Measurements from ENCODE around the gene GLT8D2.

GLT8D2 gene

GRCh38 chr12:104064031-104064841, 14.2 kb upstream of the GLT8D2 start, which contains the start of gene HCFC2:
HCFC2 (plus strand) TSS chr12:104064531; CDS start chr12:104064561, 30 bp downstream.
- Histone ChIP-seq H3F3A (ENCODE audit: insufficient read depth) (0 out of 2 replicates have a peak, but pooled peaks cover 4% of the 10 kb centered on the region), H3K36me3 (ENCODE audit: low read length) (no peaks in the 10 kb centered on the region; the same call in 1 of the 2 replicates), H3K9me2 (replicated peaks; ENCODE audit: insufficient read depth, low read length) (no peaks in the 10 kb centered on the region), H2AFZ (ENCODE audit: low read depth, low read length, severe bottlenecking) (peak within 1 kb of the TSS; percentile 97), H3K79me2 (ENCODE audit: insufficient read depth, low read length) (0 out of 2 replicates have a peak, but pooled peaks cover 10% of the 10 kb centered on the region), H3K4me3 (ENCODE audit: insufficient read depth, low read length, poor library complexity, severe bottlenecking) (peak within 1 kb of the TSS; percentile 90), H4K20me1 (ENCODE audit: low read depth, low read length) (no peaks in the 10 kb centered on the region), H3K27me3 (ENCODE audit: low read length) (no peaks in the 10 kb centered on the region), H3K9me3 (ENCODE audit: insufficient read depth, low read length) (no peaks in the 10 kb centered on the region), H3K27ac (ENCODE audit: low read depth, low read length) (peak within 1 kb of the TSS; percentile 41; the same call in 1 of the 2 replicates), H3K9ac (ENCODE audit: low read length) (peak within 1 kb of the TSS; percentile 78), H3K4me2 (ENCODE audit: low read depth, low read length, poor library complexity, severe bottlenecking) (peak within 1 kb of the TSS; percentile 83)
- no peak for TF ChIP-seq EZH2phosphoT487 (conservative IDR thresholded peaks at IDR 0.05; ENCODE audit: low read length)
- TF ChIP-seq, protein P1, sequence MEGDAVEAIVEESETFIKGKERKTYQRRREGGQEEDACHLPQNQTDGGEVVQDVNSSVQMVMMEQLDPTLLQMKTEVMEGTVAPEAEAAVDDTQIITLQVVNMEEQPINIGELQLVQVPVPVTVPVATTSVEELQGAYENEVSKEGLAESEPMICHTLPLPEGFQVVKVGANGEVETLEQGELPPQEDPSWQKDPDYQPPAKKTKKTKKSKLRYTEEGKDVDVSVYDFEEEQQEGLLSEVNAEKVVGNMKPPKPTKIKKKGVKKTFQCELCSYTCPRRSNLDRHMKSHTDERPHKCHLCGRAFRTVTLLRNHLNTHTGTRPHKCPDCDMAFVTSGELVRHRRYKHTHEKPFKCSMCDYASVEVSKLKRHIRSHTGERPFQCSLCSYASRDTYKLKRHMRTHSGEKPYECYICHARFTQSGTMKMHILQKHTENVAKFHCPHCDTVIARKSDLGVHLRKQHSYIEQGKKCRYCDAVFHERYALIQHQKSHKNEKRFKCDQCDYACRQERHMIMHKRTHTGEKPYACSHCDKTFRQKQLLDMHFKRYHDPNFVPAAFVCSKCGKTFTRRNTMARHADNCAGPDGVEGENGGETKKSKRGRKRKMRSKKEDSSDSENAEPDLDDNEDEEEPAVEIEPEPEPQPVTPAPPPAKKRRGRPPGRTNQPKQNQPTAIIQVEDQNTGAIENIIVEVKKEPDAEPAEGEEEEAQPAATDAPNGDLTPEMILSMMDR (IDR thresholded peaks at IDR 0.05; ENCODE audit: insufficient read depth, low read length, poor library complexity, severe bottlenecking), result no peak

DNA sequence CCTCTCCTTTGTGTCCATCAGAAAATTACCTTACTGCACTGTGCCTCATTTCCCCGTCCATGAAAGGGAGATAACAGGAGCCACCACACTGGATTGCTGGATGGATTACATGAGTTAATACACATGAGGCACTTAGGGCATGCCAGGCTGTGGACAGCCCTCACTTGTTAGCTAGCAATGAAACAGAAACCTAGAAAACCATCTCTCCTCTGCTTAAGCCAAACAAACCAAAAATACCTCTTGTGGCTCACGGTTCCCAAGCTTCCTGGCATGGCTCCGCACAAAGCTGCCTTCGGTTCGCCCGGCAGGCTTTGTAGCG, 13.7 kb upstream of the GLT8D2 start:
- TF ChIP-seq EZH2phosphoT487 (conservative IDR thresholded peaks at IDR 0.05; ENCODE audit: low read length), result no peak
- TF ChIP-seq, protein P1 (IDR thresholded peaks at IDR 0.05; ENCODE audit: insufficient read depth, low read length, poor library complexity, severe bottlenecking), result no peak
- peak overlapping the region; percentile 78 for H3K9ac ChIP-seq (ENCODE audit: low read length)
- no peaks in the 10 kb centered on the region for H3K9me2 ChIP-seq (replicated peaks; ENCODE audit: insufficient read depth, low read length)
- peak overlapping the region; percentile 90 for H3K4me3 ChIP-seq (ENCODE audit: insufficient read depth, low read length, poor library complexity, severe bottlenecking)
- no peaks in the 10 kb centered on the region for H4K20me1 ChIP-seq (ENCODE audit: low read depth, low read length)
- H3K27me3 ChIP-seq (ENCODE audit: low read length), result no peaks in the 10 kb centered on the region
- H3K79me2 ChIP-seq (ENCODE audit: insufficient read depth, low read length), result 0 out of 2 replicates have a peak, but pooled peaks cover 10% of the 10 kb centered on the region
- no peak overlapping the region for H3K27ac ChIP-seq (ENCODE audit: low read depth, low read length)
- H3K4me2 ChIP-seq (ENCODE audit: low read depth, low read length, poor library complexity, severe bottlenecking), result peak overlapping the region; percentile 83
- H3K9me3 ChIP-seq (ENCODE audit: insufficient read depth, low read length), result no peaks in the 10 kb centered on the region
- peak overlapping the region; percentile 97 for H2AFZ ChIP-seq (ENCODE audit: low read depth, low read length, severe bottlenecking)
- H3F3A ChIP-seq (ENCODE audit: insufficient read depth), result 0 out of 2 replicates have a peak, but pooled peaks cover 4% of the 10 kb centered on the region
- H3K36me3 ChIP-seq (ENCODE audit: low read length), result no peaks in the 10 kb centered on the region; the same call in 1 of the 2 replicates

DNA sequence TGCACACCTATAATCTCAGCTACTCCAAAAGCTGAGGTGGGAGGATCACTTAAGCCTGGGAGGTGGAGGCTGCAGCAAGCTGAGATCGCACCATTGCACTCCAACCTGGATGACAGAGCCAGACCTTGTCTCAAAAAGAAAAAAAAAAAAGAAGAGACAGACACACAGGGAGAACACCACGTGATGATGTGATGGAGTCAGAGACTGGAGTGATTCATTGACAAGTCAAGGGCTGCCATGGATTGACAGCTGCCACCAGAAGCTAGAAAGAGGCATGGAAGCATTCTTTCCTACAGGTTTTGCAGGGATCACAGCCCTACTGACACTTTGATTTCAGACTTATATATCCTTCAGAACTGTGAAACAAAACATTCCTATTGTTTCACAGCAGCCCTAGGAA, 10.8 kb upstream of the GLT8D2 start:
- Histone ChIP-seq H2AFZ (ENCODE audit: low read depth, low read length, severe bottlenecking) (no peak overlapping the region), H3K9me3 (ENCODE audit: insufficient read depth, low read length) (no peaks in the 10 kb centered on the region), H3K4me3 (ENCODE audit: insufficient read depth, low read length, poor library complexity, severe bottlenecking) (no peak overlapping the region), H3K79me2 (ENCODE audit: insufficient read depth, low read length) (0 out of 2 replicates have a peak, but pooled peaks cover 10% of the 10 kb centered on the region), H3K4me2 (ENCODE audit: low read depth, low read length, poor library complexity, severe bottlenecking) (no peak overlapping the region), H3F3A (ENCODE audit: insufficient read depth) (no peaks in the 10 kb centered on the region), H3K27ac (ENCODE audit: low read depth, low read length) (no peak overlapping the region), H3K36me3 (ENCODE audit: low read length) (no peaks in the 10 kb centered on the region), H3K27me3 (ENCODE audit: low read length) (no peaks in the 10 kb centered on the region), H3K9ac (ENCODE audit: low read length) (no peak overlapping the region), H3K9me2 (replicated peaks; ENCODE audit: insufficient read depth, low read length) (no peaks in the 10 kb centered on the region), H4K20me1 (ENCODE audit: low read depth, low read length) (no peaks in the 10 kb centered on the region)
- TF ChIP-seq, protein P1 (IDR thresholded peaks at IDR 0.05; ENCODE audit: insufficient read depth, low read length, poor library complexity, severe bottlenecking), result no peak
- TF ChIP-seq EZH2phosphoT487 (conservative IDR thresholded peaks at IDR 0.05; ENCODE audit: low read length), result no peak
